CD4-positive, alpha-beta T cell treated with Interleukin-15 for 4 hours (primary cell): ENCODE data around the gene SLC26A9.
"Not testable (repeated sequence)": the region's sequence is repeated elsewhere in the genome, so short reads cannot be mapped to it uniquely, and the experiment has no call there.

Experiments used
- DNase-seq: peaks from one replicate; pipeline ENCODE4 v3.0.0-alpha.2; 2020; ENCODE audit warnings: low spot score

The SLC26A9 gene

GRCh38 chr1:205889706-205890105, 53.5 kb downstream of the SLC26A9 start:
- not testable (repeated sequence) for DNase-seq

GRCh38 chr1:205889006-205889405, 54.2 kb downstream of the SLC26A9 start:
- DNase-seq, result not testable (repeated sequence)

- no peak for DNase-seq
Measured at GRCh38 chr1:205883792-205884191, 59.5 kb downstream of the SLC26A9 start.

GRCh38 chr1:205880923-205881322, 62.3 kb downstream of the SLC26A9 start:
- no peak for DNase-seq

- no peak for DNase-seq
Measured at GRCh38 chr1:205879974-205880373, 63.3 kb downstream of the SLC26A9 start.

- no peak for DNase-seq
Measured at GRCh38 chr1:205878026-205878425, 65.2 kb downstream of the SLC26A9 start.

- DNase-seq, result not testable (repeated sequence)
Measured at GRCh38 chr1:205873148-205873547, 70.1 kb downstream of the SLC26A9 start.

- no peak for DNase-seq
Measured at GRCh38 chr1:205870236-205870635, 73.0 kb downstream of the SLC26A9 start.
